IMR-90 (cell line): ENCODE data around the gene PFDN6. TPM values are rescaled to one million over a fixed set of nuclear protein-coding genes. Genes with fewer than 3 reads are reported as not detected.
A peak's percentile ranks its signal among the peaks of the same experiment; 100 is the strongest.

Source experiments
- ATAC-seq: fragments of 200-7000 bp; cut with Tn5 transposase; 2 replicates; pipeline ENCODE4 v1.9.1; 2020; ENCODE audit warnings: low read depth, mild to moderate bottlenecking, moderate library complexity
- BruUV-seq: library from RNA; stranded (reverse); fragments of 400-500 nt; replicated peaks from 2 replicates; lab custom pipeline; 2021; lab: Mats Ljungman, UMichigan
- CTCF ChIA-PET: fragments of 300-600 bp; formaldehyde crosslinking; extraction: SDS; loops from one replicate; lab custom pipeline; 2021; ENCODE audit warnings: antibody characterized with exemption; lab: Yijun Ruan, JAX
- POLR2A ChIA-PET: fragments of 300-600 bp; sonication (Branson Sonifier 250); formaldehyde crosslinking; loops from one replicate; lab custom pipeline; 2022; ENCODE audit warnings: antibody characterized with exemption; ENCODE audit not compliant: unreplicated experiment; lab: Charles Lee
- DNase-seq: peaks from one replicate; pipeline ENCODE4 v3.0.0; 2013
- H2AFZ ChIP-seq: replicated peaks from 2 replicates; pipeline ENCODE3; 2013; ENCODE audit warnings: low read length, mild to moderate bottlenecking; ENCODE audit not compliant: poor library complexity
- H2AK5ac ChIP-seq: 2 replicates; pipeline ENCODE4 v1.6.1; 2013; ENCODE audit warnings: low read depth, low read length, inconsistent platforms
- H2AK9ac ChIP-seq: replicated peaks from 2 replicates; pipeline ENCODE3; 2013; ENCODE audit warnings: mild to moderate bottlenecking, low read depth, low read length, moderate library complexity; ENCODE audit not compliant: poor library complexity
- H2BK120ac ChIP-seq: 2 replicates; pipeline ENCODE4 v1.6.1; 2013; ENCODE audit warnings: low read depth, low read length, inconsistent platforms
- H2BK15ac ChIP-seq: 3 replicates; pipeline ENCODE4 v1.6.1; 2013; ENCODE audit warnings: low read depth, low read length, inconsistent platforms
- H2BK20ac ChIP-seq: 2 replicates; pipeline ENCODE4 v1.6.1; 2013; ENCODE audit warnings: low read depth, mild to moderate bottlenecking, inconsistent platforms, low read length, moderate library complexity
- H2BK5ac ChIP-seq: 2 replicates; pipeline ENCODE4 v1.6.1; 2013; ENCODE audit warnings: mild to moderate bottlenecking, low read depth, low read length, inconsistent platforms; ENCODE audit not compliant: poor library complexity, severe bottlenecking
- H3K14ac ChIP-seq: replicated peaks from 2 replicates; pipeline ENCODE4 v1.6.1; 2013; ENCODE audit warnings: low read depth, low read length, inconsistent platforms
- H3K18ac ChIP-seq: 2 replicates; pipeline ENCODE4 v1.6.1; 2013; ENCODE audit warnings: low read depth, low read length, control low read depth
- H3K23ac ChIP-seq: 2 replicates; pipeline ENCODE4 v1.6.1; 2013; ENCODE audit warnings: low read depth, low read length, inconsistent platforms
- H3K27ac ChIP-seq: 2 replicates; pipeline ENCODE4 v1.5.1; 2013; ENCODE audit warnings: mild to moderate bottlenecking, control low read depth, low read length; ENCODE audit not compliant: insufficient read depth
- H3K27me3 ChIP-seq: 2 replicates; pipeline ENCODE4 v1.6.1; 2013; ENCODE audit warnings: low read length; ENCODE audit not compliant: control insufficient read depth, insufficient read depth
- H3K36me3 ChIP-seq: 2 replicates; pipeline ENCODE4 v1.6.1; 2013; ENCODE audit warnings: low read length, mixed read lengths; ENCODE audit not compliant: control insufficient read depth, insufficient read depth
- H3K4ac ChIP-seq: 2 replicates; pipeline ENCODE4 v1.6.1; 2013; ENCODE audit warnings: low read depth, low read length, inconsistent platforms
- H3K4me1 ChIP-seq: 2 replicates; pipeline ENCODE4 v1.6.1; 2013; ENCODE audit warnings: low read length, mixed read lengths; ENCODE audit not compliant: control insufficient read depth, insufficient read depth
- H3K4me2 ChIP-seq: 2 replicates; pipeline ENCODE4 v1.6.1; 2013; ENCODE audit warnings: low read depth, mild to moderate bottlenecking, control low read depth, low read length, moderate library complexity
- H3K4me3 ChIP-seq: 2 replicates; pipeline ENCODE4 v1.5.1; 2013; ENCODE audit warnings: low read depth, mild to moderate bottlenecking, control low read depth, low read length, moderate library complexity; ENCODE audit not compliant: insufficient read depth
- H3K56ac ChIP-seq: 2 replicates; pipeline ENCODE4 v1.6.1; 2013; ENCODE audit warnings: low read length, inconsistent platforms; ENCODE audit not compliant: insufficient read depth; ENCODE audit errors: extremely low read depth
- H3K79me1 ChIP-seq, 2 experiments: 2 replicates each; pipeline ENCODE4 v1.6.1; 2013; ENCODE audit warnings: low read length in 2 of 2, inconsistent platforms in 1 of 2, low read depth in 1 of 2
- H3K9ac ChIP-seq: 2 replicates; pipeline ENCODE4 v1.6.1; 2013; ENCODE audit warnings: low read depth, low read length, control low read depth
- H3K9me1 ChIP-seq: 2 replicates; pipeline ENCODE4 v1.6.1; 2013; ENCODE audit warnings: low read length, inconsistent platforms; ENCODE audit not compliant: insufficient read depth
- H3K9me3 ChIP-seq: 2 replicates; pipeline ENCODE4 v1.6.1; 2013; ENCODE audit warnings: low read length; ENCODE audit not compliant: control insufficient read depth, insufficient read depth
- H4K20me1 ChIP-seq: 2 replicates; pipeline ENCODE4 v1.6.1; 2013; ENCODE audit warnings: low read length, inconsistent platforms; ENCODE audit not compliant: insufficient read depth
- H4K5ac ChIP-seq: 2 replicates; pipeline ENCODE4 v1.6.1; 2013; ENCODE audit warnings: mild to moderate bottlenecking, low read depth, low read length, control low read depth
- H4K8ac ChIP-seq, 2 experiments: 2 replicates each; pipeline ENCODE4 v1.6.1; 2013; ENCODE audit warnings: low read depth in 2 of 2, low read length in 2 of 2, control low read depth in 1 of 2, inconsistent platforms in 1 of 2
- H4K91ac ChIP-seq: 2 replicates; pipeline ENCODE4 v1.6.1; 2013; ENCODE audit warnings: low read depth, low read length, inconsistent platforms; ENCODE audit not compliant: insufficient read depth
- CTCF ChIP-seq: conservative IDR thresholded peaks from 2 replicates; pipeline ENCODE4 v1.5.1; 2012; ENCODE audit warnings: mild to moderate bottlenecking, low read depth, low read length, improper control_type of control experiment
- POLR2A ChIP-seq: IDR thresholded peaks from 2 replicates; pipeline ENCODE4 v1.6.1; 2012; ENCODE audit warnings: mild to moderate bottlenecking, low read depth, low read length
- WGBS, 2 experiments: methylation state at CpG; one replicate each; pipeline versions ENCODE4 v1.1.5 to v1.1.7; 2013; ENCODE audit warnings: missing lambda C conversion rate in 2 of 2; ENCODE audit not compliant: insufficient read length in 1 of 2; ENCODE audit errors: extremely low coverage in 2 of 2; 5-methylcytosine and 5-hydroxymethylcytosine counted together
- dilution Hi-C: fragments of 300-500 bp; cut with HindIII; formaldehyde crosslinking; loops from one replicate; pipeline ENCODE4 v1.14.3; 2018; ENCODE audit warnings: low sequenced_read_pairs; ENCODE audit not compliant: unreplicated experiment
- in situ Hi-C: fragments of 300-500 bp; cut with MboI; formaldehyde crosslinking; loops from 3 replicates; pipeline ENCODE4 v1.14.3; 2019; ENCODE audit warnings: low sequenced_read_pairs, inconsistent platforms, mixed read lengths
- intact Hi-C: fragments of 100-400 bp; cut with micrococcal nuclease; formaldehyde crosslinking; loops from 2 replicates; pipeline ENCODE4 v1.10.0; 2022
- polyA plus RNA-seq, 3 experiments: library from polyadenylated mRNA; depleted of rRNA; stranded (reverse); fragments of >200 nt; gene quantifications; 2 replicates each; pipeline ENCODE4 v1.2.3, GENCODE V29; 2012; ENCODE audit warnings: low replicate concordance in 1 of 3
- total RNA-seq: library from RNA; depleted of rRNA; stranded (reverse); fragments of >200 nt; gene quantifications from 2 replicates; pipeline ENCODE4 v1.2.3, GENCODE V29; 2012

PFDN6 gene
- total and polyA plus RNA-seq, 2 of the 4 experiments (the other 2 are of a cell fraction), result 24.4 to 92.1 TPM

- Histone ChIP-seq H3K56ac (no peak overlapping the region), H3K4me1 (peaks cover 14% of the 10 kb centered on the region), H3K36me3 (peaks cover 67% of the 10 kb centered on the region), H2AK9ac (peak overlapping the region; percentile 94), H4K5ac (peak overlapping the region; percentile 72), H2AK5ac (peak overlapping the region; percentile 51; the same call in 1 of the 2 replicates), H3K4ac (peak overlapping the region; percentile 35), H2AFZ (peak overlapping the region; percentile 80), H2BK20ac (no peak overlapping the region), H3K27ac (peak overlapping the region; percentile 4; the same call in 1 of the 2 replicates), H3K14ac (no peak overlapping the region), H4K20me1 (peaks cover 71% of the 10 kb centered on the region), H2BK120ac (no peak overlapping the region), H2BK15ac (no peak overlapping the region), H2BK5ac (no peak overlapping the region), H3K79me1 (peaks cover 21 to 52% of the 10 kb centered on the region in 2 experiments), H3K23ac (no peak overlapping the region), H3K4me3 (peak overlapping the region; percentile 46), H3K9me3 (no peaks in the 10 kb centered on the region), H3K9me1 (peaks cover 9% of the 10 kb centered on the region), H4K91ac (peak overlapping the region; percentile 49), H3K27me3 (no peaks in the 10 kb centered on the region), H3K4me2 (peak overlapping the region; percentile 64; the same call in 1 of the 2 replicates), H4K8ac (peak overlapping the region; percentile 27 to 52; a peak in 3 of 4 replicates), H3K18ac (no peak overlapping the region), H3K9ac (no peak overlapping the region)
- no peak for DNase-seq
- intact Hi-C loops, result no loop called here
- POLR2A ChIA-PET, result interaction anchor here (1.8 kb wide), 1 partner anchor 11 kb away, joined by 10 read pairs; the partner anchor contains the start of genes PFDN6 and WDR46
- no TSS peak for BruUV-seq
- TF ChIP-seq POLR2A (no peak), CTCF (0 out of 2 replicates have a peak, but pooled peaks have one; percentile 11)
- in situ Hi-C loops, result no loop called here
- dilution Hi-C loops, result no loop called here
- ATAC-seq, result peak; percentile 1; the same call in 1 of the 2 replicates
- CTCF ChIA-PET, result interaction anchor here (1.8 kb wide), 1 partner anchor 19 kb away, joined by 5 read pairs; no protein-coding TSS in a partner anchor
- WGBS, 2 experiments, result 76% methylated on average over 11 of the region's 39 CpGs; no CpG with 5 or more reads in 1 of the 2 experiments
These were observed 11.6 kb upstream of the PFDN6 start for GRCh38 chr6:33277663-33278391.
